Natural killer cell (primary cell): ENCODE data around the gene HPCA. TPM values are rescaled to one million over a fixed set of nuclear protein-coding genes. Genes with fewer than 3 reads are reported as not detected.

Source experiments
- ATAC-seq, 3 donors: fragments of 150-1000 bp in 2 of 3; fragments of 200-7000 bp in 1 of 3; cut with Tn5 transposase; 1 replicate in 1 of 3; 2 replicates in 2 of 3; pipeline ENCODE4 v1.10.0; 2021; ENCODE audit warnings: mild to moderate bottlenecking in 2 of 3, moderate library complexity in 2 of 3
- DNase-seq, 2 donors: peaks; one replicate each; pipeline versions ENCODE4 v3.0.0 to v3.0.0-alpha.2; 2013 to 2021; ENCODE audit warnings: mixed read lengths in 1 of 2
- H3K27ac ChIP-seq: one replicate; pipeline ENCODE4 v1.5.1; 2013; ENCODE audit warnings: mild to moderate bottlenecking, low read length
- H3K27me3 ChIP-seq: one replicate; pipeline ENCODE4 v1.6.1; 2013; ENCODE audit warnings: low read length; ENCODE audit not compliant: control insufficient read depth, insufficient read depth
- H3K36me3 ChIP-seq: one replicate; pipeline ENCODE4 v1.6.1; 2013; ENCODE audit warnings: low read length; ENCODE audit not compliant: control insufficient read depth, insufficient read depth
- H3K4me1 ChIP-seq: one replicate; pipeline ENCODE4 v1.6.1; 2013; ENCODE audit warnings: low read length; ENCODE audit not compliant: control insufficient read depth, insufficient read depth
- H3K4me3 ChIP-seq: one replicate; pipeline ENCODE4 v1.5.1; 2013; ENCODE audit warnings: low read length
- H3K9me3 ChIP-seq: one replicate; pipeline ENCODE4 v1.6.1; 2013; ENCODE audit warnings: low read length; ENCODE audit not compliant: control insufficient read depth, insufficient read depth
- H3K27ac Mint-ChIP-seq, 2 donors: one replicate each; pipeline ENCODE4 v1.8.0; 2022; ENCODE audit warnings: mild to moderate bottlenecking in 2 of 2, mixed read lengths in 2 of 2, moderate library complexity in 1 of 2
- H3K27me3 Mint-ChIP-seq, 2 donors: one replicate each; pipeline ENCODE4 v1.8.0; 2022; ENCODE audit warnings: low read depth in 2 of 2, mixed read lengths in 2 of 2
- H3K36me3 Mint-ChIP-seq: one replicate; pipeline ENCODE4 v1.8.0; 2022; ENCODE audit warnings: mixed read lengths
- H3K4me1 Mint-ChIP-seq, 2 donors: one replicate each; pipeline ENCODE4 v1.8.0; 2022; ENCODE audit warnings: mixed read lengths in 2 of 2
- H3K4me3 Mint-ChIP-seq: one replicate; pipeline ENCODE4 v1.8.0; 2022; ENCODE audit warnings: mild to moderate bottlenecking, moderate library complexity, mixed read lengths
- H3K9me3 Mint-ChIP-seq, 2 donors: one replicate each; pipeline ENCODE4 v1.8.0; 2022; ENCODE audit warnings: mixed read lengths in 2 of 2
- CTCF ChIP-seq: fragments of 200-600 bp; IDR thresholded peaks from one replicate; pipeline ENCODE4 v1.8.0; 2022; ENCODE audit warnings: antibody characterized with exemption
- WGBS: methylation state at CpG from one replicate; pipeline ENCODE4 v1.1.7; 2013; ENCODE audit warnings: missing lambda C conversion rate; ENCODE audit not compliant: insufficient coverage; 5-methylcytosine and 5-hydroxymethylcytosine counted together
- intact Hi-C: fragments of 100-400 bp; cut with micrococcal nuclease; formaldehyde crosslinking; loops from one replicate; pipeline ENCODE4 v1.14.2; 2022
- total RNA-seq, 4 donors: library from RNA; stranded (reverse); fragments of 120-200 nt in 1 of 4; gene quantifications; one replicate each; pipeline versions ENCODE4 v1.2.3 to v1.2.4, GENCODE V29; 2013 to 2022

HPCA gene
- total RNA-seq, 3 donors from 2014 or later (not counting 1 experiment from before 2014, with no cell fraction given): 0.59 TPM; not detected in 2

GRCh38 chr1:32861904-32862695 is 24.2 kb upstream of the HPCA start:
- Histone ChIP-seq H3K27me3 (no peaks in the 10 kb centered on the region), H3K27ac (no peak overlapping the region), H3K36me3 (peaks cover 40% of the 10 kb centered on the region), H3K9me3 (no peaks in the 10 kb centered on the region), H3K4me3 (no peak overlapping the region), H3K4me1 (no peaks in the 10 kb centered on the region)
- ATAC-seq: no peak
- intact Hi-C loops: no loop called here
- no peaks in the 10 kb centered on the region for H3K9me3 Mint-ChIP-seq
- TF ChIP-seq CTCF: no peak
- DNase-seq: no peak
- H3K27ac Mint-ChIP-seq: peak overlapping the region in 1 of 2 donors; percentile 50
- WGBS: 92% methylated on average over 3 of the region's 3 CpGs
- peaks cover 0 to 6% of the 10 kb centered on the region in 2 donors for H3K4me1 Mint-ChIP-seq
- H3K27me3 Mint-ChIP-seq: no peaks in the 10 kb centered on the region
- H3K4me3 Mint-ChIP-seq: no peak overlapping the region
- H3K36me3 Mint-ChIP-seq: peaks cover 12% of the 10 kb centered on the region

DNA sequence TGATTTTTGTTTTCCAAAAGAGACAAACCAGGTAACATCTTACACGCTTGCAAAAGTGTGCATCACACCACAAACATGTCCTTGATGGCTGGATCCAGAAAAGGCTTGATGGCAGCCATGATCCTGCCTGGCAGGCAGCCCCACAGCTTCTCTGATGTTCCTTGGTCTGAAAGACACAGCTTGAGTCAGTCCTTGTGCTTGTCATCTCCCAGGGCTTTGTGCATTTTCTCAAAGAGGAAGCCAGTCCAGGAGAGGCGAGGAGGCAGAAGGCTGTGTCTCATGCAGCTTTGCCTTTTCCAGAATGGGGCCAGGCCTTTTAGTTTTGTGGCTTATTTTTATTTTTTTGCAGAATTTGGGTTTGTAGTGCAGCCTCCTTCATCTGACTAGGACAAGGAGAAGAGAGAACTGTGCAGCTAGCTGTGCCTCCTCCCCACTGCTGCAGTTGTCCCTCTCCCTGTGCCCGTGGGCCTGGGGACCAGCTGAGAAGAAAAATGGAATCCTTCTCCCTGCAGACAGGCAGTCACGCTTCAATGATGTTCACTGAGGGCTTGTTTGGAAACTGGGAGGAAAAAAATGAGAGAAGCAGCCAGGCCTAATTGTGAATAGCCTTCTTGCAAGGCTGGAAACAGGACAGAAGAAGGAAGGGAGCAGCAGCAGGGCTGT is 22.9 kb upstream of the HPCA start:
- TF ChIP-seq CTCF: no peak
- Mint-ChIP-seq H3K27ac (peak overlapping the region in 1 of 2 donors; percentile 50), H3K4me3 (no peak overlapping the region), H3K9me3 (no peaks in the 10 kb centered on the region), H3K27me3 (no peaks in the 10 kb centered on the region), H3K36me3 (peaks cover 12% of the 10 kb centered on the region), H3K4me1 (peaks cover 0 to 6% of the 10 kb centered on the region in 2 donors)
- H3K9me3 ChIP-seq: no peaks in the 10 kb centered on the region
- H3K4me1 ChIP-seq: no peaks in the 10 kb centered on the region
- intact Hi-C loops: no loop called here
- ATAC-seq: no peak
- peaks cover 28% of the 10 kb centered on the region for H3K36me3 ChIP-seq
- H3K27ac ChIP-seq: no peak overlapping the region
- DNase-seq: no peak
- no peak overlapping the region for H3K4me3 ChIP-seq
- no peaks in the 10 kb centered on the region for H3K27me3 ChIP-seq
- 100% methylated on average over 4 of the region's 4 CpGs for WGBS

DNA sequence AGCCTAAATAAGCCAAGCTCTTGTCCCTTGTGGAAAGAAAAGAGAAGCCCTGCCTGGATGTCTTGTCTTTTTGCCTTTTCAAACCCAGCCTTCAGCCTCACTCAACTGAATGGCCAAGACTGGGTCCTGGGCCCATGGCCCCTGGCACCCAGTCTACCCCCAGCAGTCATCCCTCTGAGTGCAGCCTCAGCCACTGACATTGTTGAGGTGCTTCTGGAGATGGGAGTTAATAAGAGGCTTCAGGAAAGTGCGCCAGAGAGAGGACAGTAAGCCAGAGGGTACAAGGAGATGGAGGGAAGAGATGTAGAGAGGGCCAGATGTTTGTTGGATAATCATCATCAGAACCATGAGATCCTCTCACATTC is 22.4 kb upstream of the HPCA start:
- TF ChIP-seq CTCF: no peak
- ATAC-seq (no peak), DNase-seq (no peak)
- Mint-ChIP-seq H3K4me1 (peaks cover 0 to 6% of the 10 kb centered on the region in 2 donors), H3K9me3 (no peaks in the 10 kb centered on the region), H3K27me3 (peaks cover 0 to 1% of the 10 kb centered on the region in 2 donors), H3K36me3 (peaks cover 12% of the 10 kb centered on the region), H3K27ac (peak overlapping the region in 1 of 2 donors; percentile 50), H3K4me3 (no peak overlapping the region)
- 100% methylated on average over 1 of the region's 1 CpG for WGBS
- Histone ChIP-seq H3K27ac (no peak overlapping the region), H3K36me3 (peaks cover 24% of the 10 kb centered on the region), H3K4me3 (no peak overlapping the region), H3K4me1 (no peaks in the 10 kb centered on the region), H3K27me3 (no peaks in the 10 kb centered on the region), H3K9me3 (no peaks in the 10 kb centered on the region)
- intact Hi-C loops: no loop called here
